ENCODE results near the gene WIPF3. TPM values are rescaled to one million over a fixed set of nuclear protein-coding genes. Genes with fewer than 3 reads are reported as not detected.

WIPF3 gene
- total RNA-seq, 1 donor from 2014 or later, result not detected

GRCh38 chr7:29771081-29771816 lies 35.1 kb upstream of the WIPF3 start:
- H3K36me3 Mint-ChIP-seq (ENCODE audit: unreplicated experiment), result no peaks in the 10 kb centered on the region

DNA sequence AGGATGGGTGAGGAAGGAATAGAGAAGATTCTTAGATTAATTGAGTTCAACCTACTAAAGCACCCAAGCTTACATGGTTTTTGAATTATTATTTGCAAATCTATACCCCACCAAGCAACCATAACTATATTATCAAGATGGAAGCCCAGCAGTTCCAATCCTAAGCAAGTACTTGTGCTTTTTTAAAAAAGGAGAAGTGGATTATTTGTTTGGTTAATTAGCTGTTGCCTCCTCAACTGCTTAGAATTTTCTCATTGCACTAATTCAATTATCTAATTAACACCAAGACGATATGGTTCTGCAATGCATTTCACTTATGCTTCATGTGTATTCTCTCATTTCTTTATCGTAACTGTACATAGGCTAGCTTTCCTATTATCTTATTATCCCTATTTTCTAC lies 27.3 kb upstream of the WIPF3 start:
- H3K27ac Mint-ChIP-seq (ENCODE audit: unreplicated experiment), result no peak overlapping the region
- no peak for TF ChIP-seq CTCF (IDR thresholded peaks at IDR 0.05)
- H3K36me3 Mint-ChIP-seq (ENCODE audit: unreplicated experiment), result no peaks in the 10 kb centered on the region
- H3K4me1 Mint-ChIP-seq (ENCODE audit: unreplicated experiment), result no peaks in the 10 kb centered on the region
- no peaks in the 10 kb centered on the region for H3K9me3 Mint-ChIP-seq (ENCODE audit: unreplicated experiment)
- no peak overlapping the region for H3K4me3 Mint-ChIP-seq (ENCODE audit: unreplicated experiment)
- H3K27me3 Mint-ChIP-seq (ENCODE audit: unreplicated experiment), result peaks cover 61% of the 10 kb centered on the region
- DNase-seq (ENCODE audit: extremely low spot score, unreplicated experiment), result no peak

More at GRCh38 chr7:29771081-29771816, 35.1 kb upstream of the WIPF3 start:
- Mint-ChIP-seq H3K4me3 (ENCODE audit: unreplicated experiment) (no peak overlapping the region), H3K27me3 (ENCODE audit: unreplicated experiment) (peaks cover 55% of the 10 kb centered on the region), H3K9me3 (ENCODE audit: unreplicated experiment) (peaks cover 5% of the 10 kb centered on the region), H3K4me1 (ENCODE audit: unreplicated experiment) (no peaks in the 10 kb centered on the region), H3K27ac (ENCODE audit: unreplicated experiment) (no peak overlapping the region)
- DNase-seq (ENCODE audit: extremely low spot score, unreplicated experiment), result no peak
- TF ChIP-seq CTCF (IDR thresholded peaks at IDR 0.05), result no peak

- DNase-seq (ENCODE audit: extremely low spot score, unreplicated experiment), result no peak
- H3K4me1 Mint-ChIP-seq (ENCODE audit: unreplicated experiment), result no peaks in the 10 kb centered on the region
- no peaks in the 10 kb centered on the region for H3K9me3 Mint-ChIP-seq (ENCODE audit: unreplicated experiment)
- H3K27ac Mint-ChIP-seq (ENCODE audit: unreplicated experiment), result no peak overlapping the region
- peaks cover 56% of the 10 kb centered on the region for H3K27me3 Mint-ChIP-seq (ENCODE audit: unreplicated experiment)
- no peak overlapping the region for H3K4me3 Mint-ChIP-seq (ENCODE audit: unreplicated experiment)
- H3K36me3 Mint-ChIP-seq (ENCODE audit: unreplicated experiment), result no peaks in the 10 kb centered on the region
- TF ChIP-seq CTCF (IDR thresholded peaks at IDR 0.05), result no peak
These were observed 26.0 kb upstream of the WIPF3 start for GRCh38 chr7:29780346-29780745.

DNA sequence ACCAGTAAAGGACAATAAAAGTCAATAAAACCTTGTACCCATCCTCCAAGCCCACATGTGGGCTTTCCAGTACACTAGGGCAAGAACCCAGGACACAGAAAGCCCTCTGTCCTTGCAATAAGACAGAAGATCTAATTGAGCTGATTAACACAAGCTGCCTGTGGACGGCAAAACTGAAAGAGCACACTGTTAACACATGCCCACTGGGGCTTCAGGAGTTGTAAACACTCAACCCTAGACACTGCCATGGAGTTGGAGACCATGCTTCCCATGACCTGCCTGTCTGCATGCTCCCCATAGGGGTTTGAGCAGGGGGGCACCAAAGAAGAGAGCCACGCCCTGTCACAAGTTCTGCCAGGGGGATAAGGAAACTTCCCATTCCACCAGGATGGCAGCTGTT lies 22.6 kb upstream of the WIPF3 start:
- TF ChIP-seq CTCF (IDR thresholded peaks at IDR 0.05), result no peak
- DNase-seq (ENCODE audit: extremely low spot score, unreplicated experiment), result no peak
- Mint-ChIP-seq H3K4me3 (ENCODE audit: unreplicated experiment) (no peak overlapping the region), H3K36me3 (ENCODE audit: unreplicated experiment) (no peaks in the 10 kb centered on the region), H3K27ac (ENCODE audit: unreplicated experiment) (no peak overlapping the region), H3K9me3 (ENCODE audit: unreplicated experiment) (no peaks in the 10 kb centered on the region), H3K27me3 (ENCODE audit: unreplicated experiment) (peaks cover 35% of the 10 kb centered on the region), H3K4me1 (ENCODE audit: unreplicated experiment) (no peaks in the 10 kb centered on the region)

GRCh38 chr7:29793507-29793906 lies 12.8 kb upstream of the WIPF3 start:
- no peak for DNase-seq (ENCODE audit: extremely low spot score, unreplicated experiment)
- Mint-ChIP-seq H3K27me3 (ENCODE audit: unreplicated experiment) (peaks cover 43% of the 10 kb centered on the region), H3K36me3 (ENCODE audit: unreplicated experiment) (no peaks in the 10 kb centered on the region), H3K4me1 (ENCODE audit: unreplicated experiment) (no peaks in the 10 kb centered on the region), H3K27ac (ENCODE audit: unreplicated experiment) (no peak overlapping the region), H3K9me3 (ENCODE audit: unreplicated experiment) (no peaks in the 10 kb centered on the region), H3K4me3 (ENCODE audit: unreplicated experiment) (no peak overlapping the region)
- TF ChIP-seq CTCF (IDR thresholded peaks at IDR 0.05), result no peak
